ENCODE measurements around the gene PASK.

GRCh38 chr2:241061275-241061674 lies 88.0 kb downstream of the PASK start:
- no peak for TF ChIP-seq MYBL2 (CRISPR knock-in tag; IDR thresholded peaks at IDR 0.05)
- no peak for TF ChIP-seq CBFB (CRISPR knock-in tag; IDR thresholded peaks at IDR 0.05; ENCODE audit: low read depth)
